ENCODE measurements around the gene MINDY3.

The MINDY3 gene

GRCh38 chr10:15795036-15795792 lies 65.1 kb downstream of the MINDY3 start:
- Histone ChIP-seq H4K20me1 (peaks cover 0 to 17% (median 0%) of the 10 kb centered on the region in 11 experiments; a peak in 3 of 22 replicates), H3K36me3 (peaks cover 23 to 85% (median 45%) of the 10 kb centered on the region in 11 experiments; a peak in 21 of 22 replicates), H3K4me3 (no peak overlapping the region), H3K4me2 (no peak overlapping the region), H3K4me1 (peaks cover 21 to 31% (median 26%) of the 10 kb centered on the region in 10 experiments), H3K9ac (no peak overlapping the region), H3K27me3 (no peaks in the 10 kb centered on the region), H3K9me3 (replicated peaks in 1 of 11) (peaks cover 0 to 5% (median 1%) of the 10 kb centered on the region in 11 experiments; a peak in 12 of 22 replicates), H3K27ac (no peak overlapping the region)
- TF ChIP-seq Cebpa-rat (IDR thresholded peaks at IDR 0.05), result no peak

DNA sequence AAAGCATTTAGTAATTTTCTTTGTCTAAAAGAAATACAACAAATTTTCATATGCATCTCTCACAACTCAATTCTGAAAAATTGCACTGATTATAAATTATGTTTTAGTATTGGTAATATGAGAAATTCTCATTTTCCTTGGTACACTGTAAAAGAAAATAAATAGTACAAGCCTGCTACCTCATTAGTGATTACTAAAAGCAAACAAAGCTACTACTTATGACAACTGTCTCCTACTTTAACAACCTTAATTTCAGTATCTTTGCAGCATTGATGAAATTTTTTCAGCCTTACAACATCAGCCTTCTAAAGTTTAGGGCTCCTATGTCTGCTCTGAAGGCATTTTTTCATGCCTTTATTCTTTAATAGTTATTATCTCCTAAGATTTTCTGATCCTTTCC lies 65.7 kb downstream of the MINDY3 start:
- no peak for TF ChIP-seq Cebpa-rat (IDR thresholded peaks at IDR 0.05)
- peaks cover 0 to 17% (median 0%) of the 10 kb centered on the region in 11 experiments; a peak in 3 of 22 replicates for H4K20me1 ChIP-seq
- H3K4me1 ChIP-seq, result peaks cover 26 to 37% (median 33%) of the 10 kb centered on the region in 10 experiments
- no peaks in the 10 kb centered on the region for H3K27me3 ChIP-seq
- no peak overlapping the region for H3K4me2 ChIP-seq
- no peak overlapping the region for H3K9ac ChIP-seq
- no peak overlapping the region for H3K4me3 ChIP-seq
- H3K9me3 ChIP-seq (replicated peaks in 1 of 11), result no peaks in the 10 kb centered on the region
- peaks cover 17 to 85% (median 40%) of the 10 kb centered on the region in 11 experiments; a peak in 18 of 22 replicates for H3K36me3 ChIP-seq
- H3K27ac ChIP-seq, result no peak overlapping the region

DNA sequence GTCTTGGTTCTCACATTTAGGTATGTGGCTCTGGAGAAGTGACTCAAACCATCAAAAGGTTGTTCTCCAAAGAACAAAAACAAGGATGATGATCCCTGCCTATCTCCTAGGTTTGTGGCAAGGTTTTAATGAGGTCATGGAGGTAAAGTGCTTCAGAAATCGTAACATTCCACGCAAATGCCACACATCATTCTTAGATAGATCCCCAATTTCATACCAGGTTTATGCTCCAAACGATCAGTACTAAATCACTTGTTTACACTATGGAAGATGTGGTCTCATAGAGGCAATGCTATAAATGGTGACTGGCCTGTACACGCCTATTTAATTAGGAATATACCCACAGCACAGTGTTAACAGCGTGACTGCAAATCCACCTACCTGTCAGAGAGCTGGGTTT lies 66.6 kb downstream of the MINDY3 start:
- Histone ChIP-seq H3K4me1 (peaks cover 30 to 46% (median 42%) of the 10 kb centered on the region in 10 experiments), H4K20me1 (peaks cover 0 to 17% (median 0%) of the 10 kb centered on the region in 11 experiments; a peak in 3 of 22 replicates), H3K9me3 (replicated peaks in 1 of 11) (no peaks in the 10 kb centered on the region), H3K27me3 (no peaks in the 10 kb centered on the region), H3K4me2 (no peak overlapping the region), H3K9ac (no peak overlapping the region), H3K27ac (no peak overlapping the region), H3K4me3 (no peak overlapping the region), H3K36me3 (peaks cover 16 to 76% (median 32%) of the 10 kb centered on the region in 11 experiments; a peak in 19 of 22 replicates)
- TF ChIP-seq Cebpa-rat (IDR thresholded peaks at IDR 0.05), result no peak

DNA sequence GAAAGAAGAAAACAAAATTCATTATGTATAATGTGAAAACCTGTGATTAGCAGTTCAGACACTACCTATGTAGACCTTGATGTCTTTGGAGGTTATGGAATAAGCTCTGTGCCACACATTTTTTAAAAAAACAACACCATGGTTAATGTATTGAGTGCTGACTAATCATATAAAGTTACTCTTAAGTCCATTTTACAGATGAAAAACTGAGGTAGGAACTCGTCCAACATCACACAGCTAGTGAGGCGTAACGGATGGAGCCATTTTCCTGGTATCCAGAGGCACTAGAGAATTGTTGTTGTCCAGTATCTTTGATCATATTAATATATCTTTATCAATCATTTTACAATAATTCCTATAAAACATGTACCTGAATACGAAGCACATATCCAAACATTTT lies 67.5 kb downstream of the MINDY3 start:
- Histone ChIP-seq H3K27ac (no peak overlapping the region), H3K4me1 (peaks cover 35 to 55% (median 51%) of the 10 kb centered on the region in 10 experiments), H3K27me3 (no peaks in the 10 kb centered on the region), H3K36me3 (peaks cover 12 to 69% (median 31%) of the 10 kb centered on the region in 11 experiments; a peak in 19 of 22 replicates), H3K9me3 (replicated peaks in 1 of 11) (no peaks in the 10 kb centered on the region), H3K4me2 (peak overlapping the region in 8 of 11 experiments; percentile 34 to 77 (median 66); a peak in 12 of 22 replicates), H3K4me3 (no peak overlapping the region), H3K9ac (no peak overlapping the region), H4K20me1 (peaks cover 0 to 14% (median 0%) of the 10 kb centered on the region in 11 experiments; a peak in 3 of 22 replicates)
- TF ChIP-seq Cebpa-rat (IDR thresholded peaks at IDR 0.05), result no peak

DNA sequence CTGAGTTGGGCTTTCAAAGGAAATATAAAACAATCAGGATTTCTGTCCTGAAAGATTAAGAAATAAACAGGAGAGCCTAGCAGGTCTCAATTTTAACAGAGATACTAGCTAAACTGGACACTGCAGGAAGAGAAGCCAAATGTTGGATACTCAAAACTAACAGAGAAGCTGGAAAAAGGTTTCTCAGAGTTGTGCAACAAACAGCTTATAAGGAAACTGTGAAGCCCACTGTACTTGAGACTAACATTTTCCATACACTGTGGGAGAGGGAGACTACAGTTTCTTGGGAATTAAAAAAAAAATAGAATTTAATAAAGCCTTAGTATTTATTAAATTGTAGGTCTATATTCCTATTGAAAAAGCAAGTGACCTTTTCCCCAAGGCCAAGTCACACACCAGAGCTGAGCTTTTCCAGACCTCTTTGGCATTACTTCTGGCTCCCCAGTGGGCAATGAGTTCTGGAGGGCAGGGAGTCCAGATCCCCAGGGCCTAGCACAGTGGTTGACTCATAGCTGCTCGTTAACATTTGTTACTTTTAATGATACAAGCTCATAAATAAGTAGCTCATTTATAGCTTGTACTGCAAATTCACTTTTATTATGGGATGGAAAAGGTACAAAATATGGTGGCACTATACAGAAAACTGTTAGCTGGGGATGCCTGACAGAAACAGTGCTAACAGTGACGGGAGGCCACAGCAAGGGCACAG lies 68.3 kb downstream of the MINDY3 start:
- Histone ChIP-seq H4K20me1 (peaks cover 0 to 10% (median 0%) of the 10 kb centered on the region in 11 experiments; a peak in 1 of 22 replicates), H3K4me2 (peak overlapping the region; percentile 27 to 77 (median 63); a peak in 20 of 22 replicates), H3K4me3 (no peak overlapping the region; a peak in 1 of 20 replicates), H3K36me3 (peaks cover 20 to 69% (median 37%) of the 10 kb centered on the region in 11 experiments), H3K9ac (peak overlapping the region in 2 of 11 experiments; percentile 19 to 24; a peak in 4 of 22 replicates), H3K4me1 (peaks cover 35 to 62% (median 55%) of the 10 kb centered on the region in 10 experiments), H3K9me3 (replicated peaks in 1 of 11) (no peaks in the 10 kb centered on the region), H3K27ac (peak overlapping the region in 7 of 11 experiments; percentile 0 to 51 (median 15); a peak in 9 of 22 replicates), H3K27me3 (no peaks in the 10 kb centered on the region)
- TF ChIP-seq Cebpa-rat (IDR thresholded peaks at IDR 0.05), result peak in 2 of 11 experiments; percentile 31 to 44; a peak in 2 of 22 replicates

DNA sequence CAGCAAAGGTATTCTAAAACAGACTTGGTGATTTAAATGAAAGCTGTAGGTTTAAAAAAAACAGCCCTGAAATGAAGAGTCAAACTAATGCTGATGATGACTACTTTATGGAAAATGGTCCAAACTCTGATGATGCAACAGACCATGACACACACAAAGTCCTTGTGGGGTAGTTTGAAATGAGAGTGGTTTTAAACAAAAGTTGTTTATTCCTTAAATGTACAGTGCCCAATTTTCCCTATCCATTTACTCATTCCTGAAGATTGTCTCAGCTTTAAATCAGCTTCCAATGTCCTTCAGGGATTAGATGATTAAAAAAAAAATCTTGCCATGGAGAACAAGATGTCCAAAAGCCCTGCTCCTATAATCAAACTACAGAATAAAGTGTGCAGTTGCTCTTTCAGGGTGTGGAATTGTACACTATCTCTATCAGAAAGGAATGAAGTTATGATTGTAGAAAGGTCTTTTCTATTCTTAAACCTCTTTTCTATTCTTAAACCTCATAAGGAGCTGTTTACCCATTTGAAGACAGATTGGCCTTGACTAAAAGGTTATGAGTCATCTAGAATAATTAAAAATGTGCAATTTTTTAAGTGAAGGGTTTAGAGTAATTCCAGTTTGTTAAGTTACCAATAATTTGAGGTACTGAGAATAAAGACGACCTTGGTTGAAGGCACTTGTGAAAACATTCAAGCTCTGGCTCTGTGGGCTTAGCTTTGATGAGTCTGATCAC lies 70.3 kb downstream of the MINDY3 start:
- peaks cover 0 to 10% (median 0%) of the 10 kb centered on the region in 11 experiments; a peak in 1 of 22 replicates for H4K20me1 ChIP-seq
- no peak overlapping the region for H3K4me3 ChIP-seq
- H3K4me1 ChIP-seq, result peaks cover 35 to 62% (median 55%) of the 10 kb centered on the region in 10 experiments
- H3K27me3 ChIP-seq, result no peaks in the 10 kb centered on the region
- TF ChIP-seq Cebpa-rat (IDR thresholded peaks at IDR 0.05), result no peak
- H3K36me3 ChIP-seq, result peaks cover 27 to 70% (median 40%) of the 10 kb centered on the region in 11 experiments
- no peak overlapping the region for H3K9ac ChIP-seq
- H3K4me2 ChIP-seq, result peak overlapping the region in 9 of 11 experiments; percentile 21 to 77 (median 63); a peak in 16 of 22 replicates
- no peak overlapping the region for H3K27ac ChIP-seq
- H3K9me3 ChIP-seq (replicated peaks in 1 of 11), result no peaks in the 10 kb centered on the region

- H3K27ac ChIP-seq, result no peak overlapping the region
Observed at GRCh38 chr10:15787426-15787825, 72.9 kb downstream of the MINDY3 start.

GRCh38 chr10:15784662-15785300 lies 75.5 kb downstream of the MINDY3 start:
- peaks cover 56 to 91% (median 73%) of the 10 kb centered on the region in 11 experiments for H3K36me3 ChIP-seq
- peaks cover 11 to 35% (median 25%) of the 10 kb centered on the region in 10 experiments; a peak in 19 of 20 replicates for H3K4me1 ChIP-seq
- H3K27ac ChIP-seq, result no peak overlapping the region
- no peak overlapping the region for H3K4me3 ChIP-seq
- TF ChIP-seq Cebpa-rat (IDR thresholded peaks at IDR 0.05), result no peak
- no peak overlapping the region for H3K9ac ChIP-seq
- H3K4me2 ChIP-seq, result peak overlapping the region in 2 of 11 experiments; percentile 44 to 47; a peak in 3 of 22 replicates
- H4K20me1 ChIP-seq, result no peaks in the 10 kb centered on the region
- no peaks in the 10 kb centered on the region for H3K9me3 ChIP-seq (replicated peaks in 1 of 11)
- no peaks in the 10 kb centered on the region for H3K27me3 ChIP-seq

More at GRCh38 chr10:15787426-15787825, 72.9 kb downstream of the MINDY3 start:
- H3K27me3 ChIP-seq, result no peaks in the 10 kb centered on the region
- peaks cover 0 to 9% (median 0%) of the 10 kb centered on the region in 11 experiments; a peak in 1 of 22 replicates for H4K20me1 ChIP-seq
- H3K4me1 ChIP-seq, result peaks cover 34 to 58% (median 52%) of the 10 kb centered on the region in 10 experiments
- no peaks in the 10 kb centered on the region for H3K9me3 ChIP-seq (replicated peaks in 1 of 11)
- no peak overlapping the region for H3K9ac ChIP-seq
- no peak overlapping the region for H3K4me3 ChIP-seq
- H3K4me2 ChIP-seq, result peak overlapping the region in 6 of 11 experiments; percentile 2 to 71 (median 56); a peak in 7 of 22 replicates
- TF ChIP-seq Cebpa-rat (IDR thresholded peaks at IDR 0.05), result no peak
- H3K36me3 ChIP-seq, result peaks cover 40 to 70% (median 49%) of the 10 kb centered on the region in 11 experiments

Data from BLaER1 treated with 17β-estradiol and CSF1 and Interleukin-3, amounts not matched to agents 10 nM and 100 nM (cell line).